Upper lobe of left lung (tissue), 6 donors: ENCODE data around the gene APOC3. TPM values are rescaled to one million over a fixed set of nuclear protein-coding genes. Genes with fewer than 3 reads are reported as not detected.

Source experiments
- ATAC-seq, 2 donors: fragments of 200-7000 bp; cut with Tn5 transposase; one replicate each; pipeline ENCODE4 v1.9.1; 2022; ENCODE audit warnings: mild to moderate bottlenecking in 2 of 2, moderate library complexity in 2 of 2; ENCODE audit not compliant: low FRiP score in 2 of 2
- DNase-seq, 2 donors: peaks; one replicate each; pipeline ENCODE4 v3.0.0-alpha.2; 2019 to 2020
- H3K27ac ChIP-seq, 4 donors: fragments of 200-600 bp; sonication (generic); one replicate each; pipeline ENCODE4 v1.5.1; 2016 to 2019
- H3K27me3 ChIP-seq, 4 donors: fragments of 200-600 bp; sonication (generic); one replicate each; pipeline ENCODE4 v1.5.1; 2017 to 2019
- H3K36me3 ChIP-seq, 4 donors: fragments of 200-600 bp; sonication (generic); one replicate each; pipeline ENCODE4 v1.5.1; 2016 to 2019
- H3K4me1 ChIP-seq, 4 donors: fragments of 200-600 bp; sonication (generic); one replicate each; pipeline ENCODE4 v1.5.1; 2018 to 2019
- H3K4me3 ChIP-seq, 4 donors: fragments of 200-600 bp; sonication (generic); one replicate each; pipeline ENCODE4 v1.5.1; 2017 to 2019; ENCODE audit warnings: mild to moderate bottlenecking in 2 of 4, moderate library complexity in 1 of 4
- H3K9me3 ChIP-seq, 4 donors: fragments of 200-600 bp; sonication (generic); one replicate each; pipeline ENCODE4 v1.5.1; 2018 to 2019
- CTCF ChIP-seq, 6 experiments: fragments of 450-650 bp in 4 of 6; fragments of 200-600 bp in 2 of 6; sonication (generic) in 2 of 6; IDR thresholded peaks; one replicate each; pipeline ENCODE4 v1.5.1; 2016 to 2019; ENCODE audit warnings: antibody characterized with exemption in 6 of 6
- EP300 ChIP-seq, 4 donors: sonication (generic); formaldehyde crosslinking; IDR thresholded peaks; one replicate each; pipeline ENCODE4 v1.5.1; 2017; ENCODE audit warnings: antibody characterized with exemption in 4 of 4, control low read depth in 2 of 4
- POLR2A ChIP-seq, 4 donors: fragments of 450-650 bp; IDR thresholded peaks; one replicate each; pipeline ENCODE4 v1.5.1; 2016 to 2017; ENCODE audit warnings: antibody characterized with exemption in 4 of 4, mild to moderate bottlenecking in 2 of 4
- POLR2AphosphoS5 ChIP-seq, 2 donors: sonication (generic); formaldehyde crosslinking; IDR thresholded peaks; one replicate each; pipeline ENCODE4 v1.5.1; 2017; ENCODE audit warnings: antibody characterized with exemption in 2 of 2
- WGBS, 2 donors: methylation state at CpG; one replicate each; pipeline ENCODE4 v1.1.5; 2017 to 2018; 5-methylcytosine and 5-hydroxymethylcytosine counted together
- total RNA-seq, 6 donors: library from RNA; depleted of rRNA in 4 of 6; stranded (reverse); fragments of >200 nt in 4 of 6; gene quantifications; one replicate each; pipeline versions ENCODE4 v1.1.0 to v1.2.1, GENCODE V29; 2016 to 2021
- donor health status: DM: no; HTN: no; CAD: no; lungs with moderate emphysema.
- donor health status: DM: no; HTN: yes; CAD: no; lungs with severe emphysema.

Gene APOC3
- total RNA-seq, 6 donors from 2014 or later: 3.7 to 4.4 TPM; not detected in 4

GRCh38 chr11:116879800-116880625, 50.3 kb downstream of the APOC3 start:
- Histone ChIP-seq H3K27ac (no peak overlapping the region), H3K27me3 (no peaks in the 10 kb centered on the region), H3K4me1 (no peaks in the 10 kb centered on the region), H3K9me3 (no peaks in the 10 kb centered on the region), H3K4me3 (no peak overlapping the region), H3K36me3 (peaks cover 0 to 16% (median 4%) of the 10 kb centered on the region in 4 donors)
- ATAC-seq: peak in 1 of 2 donors; percentile 91
- 56 to 61% methylated on average over 5 of the region's 5 CpGs for WGBS, 2 donors
- TF ChIP-seq EP300 (IDR thresholded peaks at IDR 0.05) (no peak), CTCF (IDR thresholded peaks at IDR 0.05) (peak; percentile 32 to 69 (median 60)), POLR2A (IDR thresholded peaks at IDR 0.05) (no peak)
- DNase-seq: no peak

- Histone ChIP-seq H3K27ac (no peak overlapping the region), H3K4me3 (no peak overlapping the region), H3K27me3 (no peaks in the 10 kb centered on the region), H3K36me3 (peaks cover 0 to 6% (median 2%) of the 10 kb centered on the region in 4 donors), H3K4me1 (no peaks in the 10 kb centered on the region), H3K9me3 (no peaks in the 10 kb centered on the region)
- DNase-seq (no peak), ATAC-seq (no peak)
- TF ChIP-seq POLR2AphosphoS5 (IDR thresholded peaks at IDR 0.05) (no peak), POLR2A (IDR thresholded peaks at IDR 0.05) (no peak), CTCF (IDR thresholded peaks at IDR 0.05) (no peak), EP300 (IDR thresholded peaks at IDR 0.05) (no peak)
- 87 to 91% methylated on average over 6 of the region's 6 CpGs for WGBS, 2 donors
Measured at GRCh38 chr11:116881143-116881542, 51.4 kb downstream of the APOC3 start.

- H3K27me3 ChIP-seq: no peaks in the 10 kb centered on the region
- H3K9me3 ChIP-seq: no peaks in the 10 kb centered on the region
- H3K27ac ChIP-seq: no peak overlapping the region
- H3K4me1 ChIP-seq: no peaks in the 10 kb centered on the region
- ATAC-seq (no peak), DNase-seq (no peak)
- peaks cover 0 to 4% (median 0%) of the 10 kb centered on the region in 4 donors for H3K36me3 ChIP-seq
- TF ChIP-seq POLR2A (IDR thresholded peaks at IDR 0.05): no peak
- TF ChIP-seq POLR2AphosphoS5 (IDR thresholded peaks at IDR 0.05): no peak
- no peak for TF ChIP-seq CTCF (IDR thresholded peaks at IDR 0.05)
- no peak for TF ChIP-seq EP300 (IDR thresholded peaks at IDR 0.05)
- no peak overlapping the region for H3K4me3 ChIP-seq
Measured at GRCh38 chr11:116882386-116882785, 52.7 kb downstream of the APOC3 start.

Other genes starting within 250 kb of the APOC3 start
- gene BUD13, start 56.9 kb upstream of the APOC3 start, total RNA-seq: 10 to 100 TPM; 12.1 to 18.9 (median 17.0) TPM
- 10 to 100 TPM; 17.6 to 56.1 (median 34.4) TPM for gene ZPR1, start 41.9 kb upstream of the APOC3 start, total RNA-seq
- under 1 TPM in 2 of 6 donors, not detected in 4; 0.20 to 0.57 TPM for gene APOA5, start 38.0 kb upstream of the APOC3 start, total RNA-seq
- not detected for gene APOA4, start 6.6 kb upstream of the APOC3 start, total RNA-seq
- 10 to 100 TPM in 2 of 6 donors, 1 to 10 TPM in 4; 3.1 to 36.0 (median 5.9) TPM for gene APOA1, start 7.7 kb downstream of the APOC3 start, total RNA-seq